BJ (cell line): ENCODE measurements around the gene PLA2G2E. TPM values are rescaled to one million over a fixed set of nuclear protein-coding genes. Genes with fewer than 3 reads are reported as not detected.

ENCODE experiments used
- CTCF ChIA-PET: fragments of 350-600 bp; formaldehyde crosslinking; extraction: SDS; loops from one replicate; lab custom pipeline; 2021; ENCODE audit warnings: antibody characterized with exemption, inconsistent platforms; lab: Yijun Ruan, JAX
- POLR2A ChIA-PET: fragments of 300-600 bp; sonication (Branson Sonifier 250); formaldehyde crosslinking; extraction: SDS; loops from one replicate; lab custom pipeline; 2021; ENCODE audit warnings: antibody characterized with exemption; lab: Charles Lee
- DNase-seq: peaks from one replicate; pipeline ENCODE4 v3.0.0-alpha.2; 2011; ENCODE audit warnings: low read depth
- H3K27me3 ChIP-seq: 2 replicates; pipeline ENCODE4 v1.6.0; 2011; ENCODE audit warnings: low read length; ENCODE audit not compliant: control insufficient read depth, insufficient read depth
- H3K36me3 ChIP-seq: 2 replicates; pipeline ENCODE4 v1.5.1; 2011; ENCODE audit warnings: low read length; ENCODE audit not compliant: control insufficient read depth, insufficient read depth
- H3K4me3 ChIP-seq: 2 replicates; pipeline ENCODE4 v1.5.1; 2011; ENCODE audit warnings: low read depth, mild to moderate bottlenecking, control low read depth, low read length
- polyA minus RNA-seq: library from RNA; depleted of rRNA, polyadenylated mRNA; stranded (reverse); fragments of >200 nt; gene quantifications from 2 replicates; pipeline ENCODE4 v1.2.3, GENCODE V29; 2011; rRNA and poly(A)+ RNA removed
- polyA plus RNA-seq: library from polyadenylated mRNA; depleted of rRNA; stranded (reverse); fragments of >200 nt; gene quantifications from 2 replicates; pipeline ENCODE4 v1.2.3, GENCODE V29; 2011; rRNA removed
- TF ChIP-seq, protein P1 (sequence below): IDR thresholded peaks from 2 replicates; pipeline ENCODE4 v1.5.1; 2011; ENCODE audit warnings: low read depth, mild to moderate bottlenecking, control low read depth, inconsistent platforms, low read length, moderate library complexity; ENCODE audit not compliant: insufficient read depth

PLA2G2E gene
- polyA plus RNA-seq (not detected in 2 replicates), polyA minus RNA-seq (not detected in 2 replicates)

- Histone ChIP-seq H3K4me3 (no peak within 1 kb of the TSS), H3K36me3 (no peaks in the 10 kb centered on the region), H3K27me3 (no peaks in the 10 kb centered on the region)
- POLR2A ChIA-PET, result no interaction called here
- CTCF ChIA-PET, result interaction anchor here (0.6 kb wide), 1 partner anchor 12 kb away, joined by 3 read pairs; no protein-coding TSS in a partner anchor
- TF ChIP-seq, protein P1, sequence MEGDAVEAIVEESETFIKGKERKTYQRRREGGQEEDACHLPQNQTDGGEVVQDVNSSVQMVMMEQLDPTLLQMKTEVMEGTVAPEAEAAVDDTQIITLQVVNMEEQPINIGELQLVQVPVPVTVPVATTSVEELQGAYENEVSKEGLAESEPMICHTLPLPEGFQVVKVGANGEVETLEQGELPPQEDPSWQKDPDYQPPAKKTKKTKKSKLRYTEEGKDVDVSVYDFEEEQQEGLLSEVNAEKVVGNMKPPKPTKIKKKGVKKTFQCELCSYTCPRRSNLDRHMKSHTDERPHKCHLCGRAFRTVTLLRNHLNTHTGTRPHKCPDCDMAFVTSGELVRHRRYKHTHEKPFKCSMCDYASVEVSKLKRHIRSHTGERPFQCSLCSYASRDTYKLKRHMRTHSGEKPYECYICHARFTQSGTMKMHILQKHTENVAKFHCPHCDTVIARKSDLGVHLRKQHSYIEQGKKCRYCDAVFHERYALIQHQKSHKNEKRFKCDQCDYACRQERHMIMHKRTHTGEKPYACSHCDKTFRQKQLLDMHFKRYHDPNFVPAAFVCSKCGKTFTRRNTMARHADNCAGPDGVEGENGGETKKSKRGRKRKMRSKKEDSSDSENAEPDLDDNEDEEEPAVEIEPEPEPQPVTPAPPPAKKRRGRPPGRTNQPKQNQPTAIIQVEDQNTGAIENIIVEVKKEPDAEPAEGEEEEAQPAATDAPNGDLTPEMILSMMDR, result no peak
- DNase-seq, result no peak
Observed at GRCh38 chr1:19923137-19923952, at the start of gene PLA2G2E. Gene PLA2G2E (minus strand): TSS chr1:19923617. CDS start chr1:19923559, 58 bp downstream.

- POLR2A ChIA-PET, result no interaction called here
- CTCF ChIA-PET, result no interaction called here
- Histone ChIP-seq H3K36me3 (no peaks in the 10 kb centered on the region), H3K4me3 (no peak overlapping the region), H3K27me3 (peaks cover 1% of the 10 kb centered on the region)
- DNase-seq, result no peak
- TF ChIP-seq, protein P1, result no peak
Observed at GRCh38 chr1:19971664-19972063, 48.2 kb upstream of the PLA2G2E start.

DNA sequence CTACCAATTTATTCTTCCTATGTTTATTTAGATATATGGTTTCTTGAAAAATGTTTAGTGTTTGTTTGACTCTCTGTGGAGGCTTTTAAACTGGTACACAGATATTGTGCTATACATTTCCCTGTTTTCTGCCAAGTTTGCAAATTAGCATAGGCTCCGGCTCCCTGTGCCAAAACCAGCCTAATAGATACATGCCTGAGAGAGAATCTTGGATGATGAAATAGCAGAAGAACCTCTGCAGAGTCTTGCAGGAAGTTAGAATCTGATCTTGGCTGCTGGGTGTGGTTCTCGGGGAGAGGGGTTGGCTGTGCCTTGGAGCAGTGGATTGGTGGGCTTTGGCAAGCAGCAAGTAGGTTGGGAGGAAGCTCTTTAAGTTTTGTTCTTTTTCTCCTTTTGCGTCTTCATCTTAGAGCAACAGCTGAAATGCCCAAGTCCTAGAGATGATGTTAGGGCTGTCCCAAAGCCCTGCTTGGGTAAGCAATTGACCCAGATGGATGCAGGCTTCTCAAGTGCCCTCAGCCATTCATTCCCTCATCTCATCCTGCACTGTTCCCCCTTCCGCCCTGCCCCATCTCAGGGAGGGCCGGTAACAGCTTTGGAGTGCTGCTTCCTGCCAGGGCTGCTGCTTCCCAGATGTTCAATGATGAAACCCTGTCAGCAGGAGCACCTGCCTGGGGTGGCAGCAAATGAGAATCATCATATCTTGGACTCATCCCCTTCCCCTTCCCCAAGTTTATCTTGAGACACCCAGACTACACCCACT is 46.7 kb upstream of the PLA2G2E start:
- ChIA-PET CTCF (interaction anchor here (0.6 kb wide), 1 partner anchor 27 kb away, joined by 3 read pairs; no protein-coding TSS in a partner anchor), POLR2A (no interaction called here)
- H3K27me3 ChIP-seq, result peaks cover 1% of the 10 kb centered on the region
- DNase-seq, result no peak
- TF ChIP-seq, protein P1, result no peak
- H3K36me3 ChIP-seq, result no peaks in the 10 kb centered on the region
- H3K4me3 ChIP-seq, result no peak overlapping the region

DNA sequence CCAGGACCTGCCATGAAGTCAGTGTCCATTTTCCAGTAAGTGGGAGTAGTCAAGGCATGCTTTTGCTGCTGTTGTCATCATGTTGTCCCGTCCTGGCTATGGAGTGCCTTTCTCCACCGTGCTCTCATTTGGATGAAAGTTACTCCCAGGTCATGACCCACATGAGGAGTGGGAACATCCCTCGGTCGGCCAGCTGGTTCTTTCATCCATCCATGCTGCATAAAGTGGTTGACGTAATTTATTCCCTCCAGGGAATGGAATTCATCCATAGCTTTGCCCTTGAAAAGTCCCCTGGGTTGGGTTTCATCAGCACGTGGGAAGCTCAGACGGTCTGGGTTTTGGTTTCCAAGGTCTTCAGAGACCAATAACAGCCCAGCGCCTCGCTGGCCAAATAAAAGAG is 44.4 kb upstream of the PLA2G2E start:
- no peak overlapping the region for H3K4me3 ChIP-seq

More for the DNA sequence above, 44.4 kb upstream of the PLA2G2E start:
- H3K36me3 ChIP-seq, result no peaks in the 10 kb centered on the region
- H3K27me3 ChIP-seq, result peaks cover 4% of the 10 kb centered on the region
- ChIA-PET CTCF (interaction anchor here (2.2 kb wide), 1 partner anchor 185 kb away, joined by 8 read pairs; no protein-coding TSS in a partner anchor), POLR2A (no interaction called here)
- no peak for DNase-seq
- TF ChIP-seq, protein P1, result no peak
